Measurements from ENCODE around the gene RNF141.

RNF141 gene

DNA sequence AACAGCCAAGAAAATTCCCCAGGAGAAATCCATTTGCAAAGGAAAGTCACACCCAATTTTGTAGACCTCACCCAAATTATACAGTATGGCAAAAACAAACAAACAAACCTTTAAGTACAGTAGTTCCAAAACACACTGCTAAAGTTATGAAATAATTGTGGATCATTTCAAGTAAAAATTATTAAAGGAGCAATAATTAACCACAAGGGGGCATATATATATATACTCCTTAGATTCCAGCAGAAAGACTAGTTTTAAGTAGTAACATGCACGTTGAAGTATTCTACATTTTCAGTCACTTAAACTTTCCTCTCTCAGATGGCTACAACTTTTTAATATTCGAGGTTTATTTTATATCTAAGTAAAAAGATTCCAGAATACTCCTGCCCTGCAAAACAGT, 26.8 kb downstream of the RNF141 start:
- H3K4me2 ChIP-seq (ENCODE audit: low read depth, low read length) = no peak overlapping the region
- DNase-seq = no peak

DNA sequence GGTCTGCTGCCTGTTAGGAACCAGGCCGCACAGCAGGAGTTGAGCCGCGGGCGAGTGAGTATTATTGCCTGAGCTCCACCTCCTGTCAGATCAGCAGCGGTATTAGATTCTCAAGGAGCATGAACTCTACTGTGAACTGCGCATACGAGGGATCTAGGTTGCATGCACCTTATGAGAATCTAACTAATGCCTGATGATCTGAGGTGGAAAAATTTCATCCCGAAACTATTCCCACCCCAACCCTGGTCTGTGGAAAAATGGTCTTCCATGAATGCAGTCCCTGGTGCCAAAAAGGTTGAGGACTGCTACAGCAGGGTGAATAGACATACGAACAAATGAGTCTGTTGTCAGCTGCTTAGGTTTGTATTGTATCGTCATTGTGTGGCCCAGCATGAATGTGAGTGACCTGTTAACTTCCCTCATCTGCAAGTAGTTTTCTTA, 29.8 kb downstream of the RNF141 start:
- H3K4me3 ChIP-seq (ENCODE audit: low read length) = no peak overlapping the region
- DNase-seq = no peak
- H3K27me3 ChIP-seq (replicated peaks; ENCODE audit: insufficient read depth, low read length) = no peaks in the 10 kb centered on the region
- no peak overlapping the region for H2AFZ ChIP-seq (ENCODE audit: low read length)
- H3K4me2 ChIP-seq (ENCODE audit: low read depth, low read length) = no peak overlapping the region
- H3K79me2 ChIP-seq (ENCODE audit: low read length) = no peaks in the 10 kb centered on the region
- no peak overlapping the region for H3K27ac ChIP-seq (ENCODE audit: low read length)
- no peak for TF ChIP-seq EZH2phosphoT487 (IDR thresholded peaks at IDR 0.05; ENCODE audit: low read length)
- no peak for TF ChIP-seq EZH2 (optimal IDR thresholded peaks at IDR 0.05; ENCODE audit: low read depth, low read length)
- TF ChIP-seq, protein P1, sequence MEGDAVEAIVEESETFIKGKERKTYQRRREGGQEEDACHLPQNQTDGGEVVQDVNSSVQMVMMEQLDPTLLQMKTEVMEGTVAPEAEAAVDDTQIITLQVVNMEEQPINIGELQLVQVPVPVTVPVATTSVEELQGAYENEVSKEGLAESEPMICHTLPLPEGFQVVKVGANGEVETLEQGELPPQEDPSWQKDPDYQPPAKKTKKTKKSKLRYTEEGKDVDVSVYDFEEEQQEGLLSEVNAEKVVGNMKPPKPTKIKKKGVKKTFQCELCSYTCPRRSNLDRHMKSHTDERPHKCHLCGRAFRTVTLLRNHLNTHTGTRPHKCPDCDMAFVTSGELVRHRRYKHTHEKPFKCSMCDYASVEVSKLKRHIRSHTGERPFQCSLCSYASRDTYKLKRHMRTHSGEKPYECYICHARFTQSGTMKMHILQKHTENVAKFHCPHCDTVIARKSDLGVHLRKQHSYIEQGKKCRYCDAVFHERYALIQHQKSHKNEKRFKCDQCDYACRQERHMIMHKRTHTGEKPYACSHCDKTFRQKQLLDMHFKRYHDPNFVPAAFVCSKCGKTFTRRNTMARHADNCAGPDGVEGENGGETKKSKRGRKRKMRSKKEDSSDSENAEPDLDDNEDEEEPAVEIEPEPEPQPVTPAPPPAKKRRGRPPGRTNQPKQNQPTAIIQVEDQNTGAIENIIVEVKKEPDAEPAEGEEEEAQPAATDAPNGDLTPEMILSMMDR (IDR thresholded peaks at IDR 0.05; ENCODE audit: low read length) = no peak
- no peaks in the 10 kb centered on the region for H3K9me3 ChIP-seq (replicated peaks; ENCODE audit: insufficient read depth, low read length)
- H3F3A ChIP-seq (ENCODE audit: insufficient read depth, low read length) = 0 out of 2 replicates have a peak, but pooled peaks cover 4% of the 10 kb centered on the region
- no peak overlapping the region for H3K9ac ChIP-seq (ENCODE audit: low read length)
- no peaks in the 10 kb centered on the region for H4K20me1 ChIP-seq (ENCODE audit: insufficient read depth, low read length)
- H3K9me2 ChIP-seq (replicated peaks; ENCODE audit: insufficient read depth, low read length) = no peaks in the 10 kb centered on the region
- H3K4me1 ChIP-seq (ENCODE audit: low read length) = peaks cover 24% of the 10 kb centered on the region
- H3K36me3 ChIP-seq (replicated peaks; ENCODE audit: insufficient read depth, low read length) = no peaks in the 10 kb centered on the region

More for the DNA sequence above, 26.8 kb downstream of the RNF141 start:
- Histone ChIP-seq H3K36me3 (replicated peaks; ENCODE audit: insufficient read depth, low read length) (no peaks in the 10 kb centered on the region), H3F3A (ENCODE audit: insufficient read depth, low read length) (0 out of 2 replicates have a peak, but pooled peaks cover 4% of the 10 kb centered on the region), H3K27ac (ENCODE audit: low read length) (no peak overlapping the region), H3K9me2 (replicated peaks; ENCODE audit: insufficient read depth, low read length) (no peaks in the 10 kb centered on the region), H4K20me1 (ENCODE audit: insufficient read depth, low read length) (no peaks in the 10 kb centered on the region), H3K9ac (ENCODE audit: low read length) (no peak overlapping the region), H3K27me3 (replicated peaks; ENCODE audit: insufficient read depth, low read length) (no peaks in the 10 kb centered on the region), H2AFZ (ENCODE audit: low read length) (no peak overlapping the region), H3K4me3 (ENCODE audit: low read length) (no peak overlapping the region), H3K9me3 (replicated peaks; ENCODE audit: insufficient read depth, low read length) (no peaks in the 10 kb centered on the region), H3K4me1 (ENCODE audit: low read length) (peaks cover 24% of the 10 kb centered on the region), H3K79me2 (ENCODE audit: low read length) (no peaks in the 10 kb centered on the region)
- no peak for TF ChIP-seq EZH2phosphoT487 (IDR thresholded peaks at IDR 0.05; ENCODE audit: low read length)
- TF ChIP-seq, protein P1 (IDR thresholded peaks at IDR 0.05; ENCODE audit: low read length) = peak; percentile 34

DNA sequence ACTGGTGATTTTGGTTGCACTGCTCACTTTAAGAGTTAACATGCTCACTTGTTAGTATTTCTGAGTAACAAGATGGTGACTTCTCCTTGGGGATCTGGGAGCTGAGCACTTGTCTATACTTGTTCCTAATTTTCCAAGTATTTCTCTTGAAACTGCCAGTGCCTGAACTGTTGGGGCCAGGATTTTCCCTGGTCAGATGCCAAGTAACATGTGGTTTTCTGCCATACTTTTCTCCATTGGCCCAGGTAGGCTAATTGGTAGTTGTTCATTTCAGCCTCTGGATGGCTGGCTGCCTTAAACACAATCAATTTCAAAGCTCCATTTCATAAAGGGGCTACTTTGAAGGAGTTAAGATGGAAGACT, 35.0 kb downstream of the RNF141 start:
- Histone ChIP-seq H3K9ac (ENCODE audit: low read length) (no peak overlapping the region), H4K20me1 (ENCODE audit: insufficient read depth, low read length) (no peaks in the 10 kb centered on the region), H2AFZ (ENCODE audit: low read length) (no peak overlapping the region), H3K4me1 (ENCODE audit: low read length) (no peaks in the 10 kb centered on the region), H3K4me2 (ENCODE audit: low read depth, low read length) (no peak overlapping the region), H3K9me2 (replicated peaks; ENCODE audit: insufficient read depth, low read length) (no peaks in the 10 kb centered on the region), H3K27ac (ENCODE audit: low read length) (no peak overlapping the region), H3K36me3 (replicated peaks; ENCODE audit: insufficient read depth, low read length) (peaks cover 4% of the 10 kb centered on the region; the same call in 1 of the 2 replicates), H3F3A (ENCODE audit: insufficient read depth, low read length) (no peaks in the 10 kb centered on the region), H3K27me3 (replicated peaks; ENCODE audit: insufficient read depth, low read length) (no peaks in the 10 kb centered on the region), H3K4me3 (ENCODE audit: low read length) (no peak overlapping the region), H3K79me2 (ENCODE audit: low read length) (no peaks in the 10 kb centered on the region), H3K9me3 (replicated peaks; ENCODE audit: insufficient read depth, low read length) (no peaks in the 10 kb centered on the region)
- no peak for TF ChIP-seq EZH2phosphoT487 (IDR thresholded peaks at IDR 0.05; ENCODE audit: low read length)
- TF ChIP-seq, protein P1 (IDR thresholded peaks at IDR 0.05; ENCODE audit: low read length) = no peak
- no peak for TF ChIP-seq EZH2 (optimal IDR thresholded peaks at IDR 0.05; ENCODE audit: low read depth, low read length)
- DNase-seq = no peak

Data from MM.1S (cell line).